GM18951 (cell line): ENCODE measurements around the gene GSTM4.
A peak's percentile ranks its signal among the peaks of the same experiment; 100 is the strongest.
"Not testable (repeated sequence)": the region's sequence is repeated elsewhere in the genome, so short reads cannot be mapped to it uniquely, and the experiment has no call there.

Experiments used
- POLR2A ChIP-seq: IDR thresholded peaks from 4 replicates; pipeline ENCODE4 v1.6.1; 2011; ENCODE audit warnings: mild to moderate bottlenecking; ENCODE audit not compliant: insufficient read length, insufficient read depth; ENCODE audit errors: extremely low read depth
- in situ Hi-C: fragments of 300-500 bp; cut with MboI; formaldehyde crosslinking; loops from one replicate; pipeline ENCODE4 v1.12.0; 2022; ENCODE audit warnings: low sequenced_read_pairs, mixed read lengths, inconsistent platforms; ENCODE audit not compliant: unreplicated experiment

The GSTM4 gene

GRCh38 chr1:109669246-109669948 is 13.5 kb downstream of the GSTM4 start:
- no peak for TF ChIP-seq POLR2A
- in situ Hi-C loops = no loop called here

- in situ Hi-C loops = not testable (repeated sequence)
These were observed 14.0 kb downstream of the GSTM4 start for GRCh38 chr1:109669949-109670302.

- no peak for TF ChIP-seq POLR2A
- in situ Hi-C loops = no loop called here
These were observed 15.2 kb downstream of the GSTM4 start for GRCh38 chr1:109671067-109671466.

GRCh38 chr1:109673861-109674260 is 18.0 kb downstream of the GSTM4 start:
- in situ Hi-C loops = not testable (repeated sequence)

GRCh38 chr1:109676683-109677381 is 20.9 kb downstream of the GSTM4 start:
- in situ Hi-C loops = not testable (repeated sequence)

GRCh38 chr1:109677459-109677858 is 21.6 kb downstream of the GSTM4 start:
- TF ChIP-seq POLR2A = no peak

GRCh38 chr1:109678637-109679036 is 22.7 kb downstream of the GSTM4 start:
- in situ Hi-C loops = not testable (repeated sequence)

More at GRCh38 chr1:109677459-109677858, 21.6 kb downstream of the GSTM4 start:
- in situ Hi-C loops = no loop called here

- in situ Hi-C loops = not testable (repeated sequence)
These were observed 28.9 kb downstream of the GSTM4 start for GRCh38 chr1:109684777-109685176.

- in situ Hi-C loops = not testable (repeated sequence)
These were observed 29.5 kb downstream of the GSTM4 start for GRCh38 chr1:109685399-109685798.

- in situ Hi-C loops = not testable (repeated sequence)
These were observed 30.0 kb downstream of the GSTM4 start for GRCh38 chr1:109685890-109686289.

- in situ Hi-C loops = not testable (repeated sequence)
These were observed 31.2 kb downstream of the GSTM4 start for GRCh38 chr1:109687109-109687508.

- in situ Hi-C loops = no loop called here
- peak; percentile 71 for TF ChIP-seq POLR2A
These were observed 32.0 kb downstream of the GSTM4 start, which contains the start of gene GSTM1 for GRCh38 chr1:109687641-109688499. TSS of gene GSTM1 (plus strand) at chr1:109687817. CDS start at chr1:109687874, 57 bp downstream.

- no peak for TF ChIP-seq POLR2A
- in situ Hi-C loops = no loop called here
These were observed 34.0 kb downstream of the GSTM4 start for GRCh38 chr1:109689844-109690405.

GRCh38 chr1:109691759-109692158 is 35.9 kb downstream of the GSTM4 start:
- TF ChIP-seq POLR2A = no peak
- in situ Hi-C loops = no loop called here

- in situ Hi-C loops = not testable (repeated sequence)
These were observed 38.5 kb downstream of the GSTM4 start for GRCh38 chr1:109694400-109694799.

- in situ Hi-C loops = not testable (repeated sequence)
These were observed 39.2 kb downstream of the GSTM4 start for GRCh38 chr1:109695138-109695537.
